ENCODE measurements around the gene NAA10.

Gene NAA10

DNA sequence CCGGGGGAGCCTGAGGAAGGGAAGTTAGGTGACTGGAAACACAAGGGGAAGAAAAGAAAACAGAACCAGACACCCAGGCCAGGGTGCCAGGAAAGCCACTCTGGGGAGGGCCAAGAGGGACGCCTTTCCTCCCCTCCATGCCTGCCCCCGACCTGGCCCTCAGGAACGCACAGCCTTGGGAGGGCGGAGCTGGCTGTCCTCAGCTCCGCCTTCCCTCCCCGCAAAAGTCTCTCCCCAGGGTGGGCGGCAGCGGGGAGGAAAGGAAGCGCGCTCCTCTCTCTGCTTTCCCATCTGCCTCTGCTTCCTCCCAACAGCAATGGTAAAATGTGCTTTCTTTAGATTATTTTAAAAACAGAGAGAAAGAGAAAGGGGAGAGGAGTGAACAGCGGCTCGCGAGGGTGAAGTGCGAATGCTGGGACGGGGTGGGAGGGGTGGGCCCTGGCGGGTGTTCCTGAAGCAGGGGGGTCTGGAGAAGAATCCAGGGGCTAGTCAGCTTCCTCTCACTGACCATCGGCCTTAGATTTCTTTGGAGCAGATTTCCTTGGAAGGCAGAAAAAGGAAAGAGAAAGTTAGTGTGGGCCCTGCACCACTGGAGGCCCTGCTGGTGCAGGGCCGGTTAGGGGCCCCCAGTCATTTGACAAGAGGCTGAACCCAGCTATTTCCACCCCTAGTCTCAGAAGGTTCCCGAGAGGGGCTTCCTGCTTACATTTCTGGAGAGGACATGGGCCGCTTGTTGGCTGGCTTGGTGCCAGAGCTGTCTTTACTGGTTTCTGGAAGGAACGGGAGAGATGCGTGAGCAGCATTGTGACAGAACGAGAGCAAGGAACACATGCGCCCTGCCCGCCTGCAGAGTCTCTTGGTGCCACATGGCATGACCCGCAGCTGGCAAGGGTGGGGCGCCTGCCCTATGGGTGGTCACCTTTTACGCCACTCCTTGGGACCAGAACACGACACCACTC is 14.3 kb upstream of the NAA10 start:
- DNase-seq (ENCODE audit: low spot score) = no peak

DNA sequence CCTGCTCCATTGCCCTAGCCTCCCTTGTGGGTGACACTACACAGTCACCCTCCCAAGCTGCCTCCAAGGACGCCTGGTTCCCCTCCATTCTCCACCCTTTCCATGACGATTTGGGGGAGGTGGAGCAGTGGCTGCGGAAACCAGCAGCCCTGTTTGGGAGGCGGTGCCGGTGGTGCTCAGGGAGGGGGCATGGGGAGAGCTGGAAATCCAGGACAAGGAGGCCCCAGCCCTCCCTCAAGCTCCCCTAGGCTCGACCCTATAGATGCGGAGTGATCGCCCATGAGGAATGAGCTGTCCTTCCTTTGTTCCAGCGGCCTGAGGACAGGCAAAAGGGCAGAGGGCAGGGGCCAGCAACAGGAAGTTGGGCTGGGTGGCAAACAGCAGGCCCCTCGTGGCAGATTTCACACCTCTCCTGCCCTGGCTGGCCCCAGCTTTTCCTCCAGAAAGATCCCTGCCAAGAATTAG is 13.2 kb upstream of the NAA10 start:
- DNase-seq (ENCODE audit: low spot score) = no peak

- DNase-seq (ENCODE audit: low spot score) = peak; percentile 86
Observed at GRCh38 chrX:153947009-153947769, 12.4 kb upstream of the NAA10 start.

DNA sequence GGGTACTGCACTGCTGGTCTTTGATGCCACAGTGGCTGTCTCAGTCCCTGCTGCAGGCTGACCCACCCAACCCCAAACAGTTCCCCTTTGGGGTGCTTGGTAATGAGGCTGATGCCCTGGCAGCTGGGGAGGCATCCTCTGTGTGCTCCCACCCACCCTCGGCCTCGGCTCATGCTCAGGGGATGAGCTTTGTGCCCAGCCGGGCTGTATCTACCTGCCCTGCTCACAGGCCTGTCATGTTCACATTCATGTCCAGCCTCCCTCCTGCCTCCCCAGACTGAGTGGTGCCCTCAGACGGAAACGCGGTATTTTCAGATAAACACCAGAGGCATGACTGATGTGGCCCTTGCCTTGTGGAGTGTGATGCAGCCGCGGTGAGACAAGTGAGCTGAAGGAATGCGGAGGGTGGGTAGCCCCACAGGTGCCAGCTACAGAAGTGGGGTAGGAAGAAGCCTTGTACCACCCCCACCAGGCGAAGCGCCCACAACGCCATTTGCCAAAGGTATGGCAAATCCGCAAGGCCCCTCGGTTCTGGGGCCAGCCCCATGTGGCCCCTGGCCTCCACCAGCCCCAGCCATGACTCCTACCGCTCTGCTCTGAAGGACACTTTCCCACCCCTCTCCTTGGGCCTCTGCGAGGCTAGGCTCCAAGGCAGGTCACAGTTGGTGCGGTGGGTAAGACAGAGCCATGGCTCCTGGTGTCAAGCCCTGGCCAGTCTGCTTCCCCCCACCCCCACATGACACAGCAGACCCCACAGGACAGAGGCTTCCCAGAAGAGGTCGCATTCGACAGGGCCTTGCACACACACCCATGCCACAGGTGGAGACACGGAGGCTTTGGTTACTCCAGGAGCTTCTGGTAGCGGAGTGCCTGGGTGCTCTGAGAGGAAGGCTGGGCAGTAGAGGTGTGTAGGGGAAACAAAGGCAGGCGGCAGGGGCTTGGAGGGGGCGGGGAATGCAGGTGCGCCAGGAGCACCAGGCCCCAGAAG is 11.4 kb upstream of the NAA10 start:
- no peak for DNase-seq (ENCODE audit: low spot score)

DNA sequence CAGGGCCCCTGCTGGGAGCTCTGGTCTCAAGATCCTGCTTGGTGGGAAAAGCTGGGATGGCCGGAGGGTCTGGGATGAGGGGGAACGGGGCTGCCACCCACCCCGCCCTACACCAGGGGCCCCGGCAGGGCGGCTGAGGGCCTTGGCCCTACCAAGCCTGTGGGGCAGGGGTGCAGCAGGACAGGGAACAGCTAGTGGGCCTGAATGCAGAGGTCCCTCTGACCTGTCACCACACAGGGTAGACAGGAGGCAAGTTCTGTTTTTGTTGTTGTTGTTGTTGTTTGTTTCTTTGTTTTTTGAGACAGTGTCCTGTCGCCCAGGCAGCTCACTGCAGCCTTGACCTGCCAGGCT is 9.9 kb upstream of the NAA10 start:
- DNase-seq (ENCODE audit: low spot score) = no peak

DNA sequence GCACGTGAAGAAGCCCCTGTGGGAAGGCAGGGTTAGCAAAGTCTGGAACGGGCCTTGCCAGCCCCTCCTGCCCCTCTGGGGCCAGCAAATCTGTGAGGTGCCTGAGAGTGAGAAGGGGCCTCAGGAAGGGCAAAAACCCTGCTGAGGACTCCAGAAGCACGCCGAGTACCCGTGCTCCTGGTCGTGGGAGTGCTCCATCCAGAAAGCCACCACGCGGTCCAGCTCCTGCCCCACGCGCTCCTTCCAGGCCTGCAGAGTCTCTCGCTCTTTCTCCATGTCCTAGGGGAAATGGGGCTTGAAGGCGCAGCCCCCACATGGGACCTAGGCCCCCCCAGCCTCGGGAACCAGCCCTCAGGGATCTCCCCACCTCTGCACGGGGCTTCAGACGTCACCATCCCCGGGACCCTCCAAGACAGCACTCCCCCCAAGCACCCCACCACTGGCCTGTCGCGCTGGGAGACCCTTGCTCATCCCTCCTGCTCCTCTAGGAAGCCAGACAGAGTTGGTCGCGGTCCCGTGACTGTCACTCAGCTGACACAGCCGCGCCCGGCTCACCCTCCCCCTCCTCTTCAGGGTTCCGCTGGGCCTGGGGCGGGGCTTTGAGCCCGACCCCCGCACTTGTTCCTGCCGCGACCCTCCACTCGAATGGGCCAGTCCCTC is 9.4 kb upstream of the NAA10 start, which contains the start of gene RENBP:
Gene RENBP (minus strand): TSS at position 504 of the 660 bp plus-strand sequence. CDS start 33 bp downstream, at position 471.
- DNase-seq (ENCODE audit: low spot score) = peak; percentile 27

DNA sequence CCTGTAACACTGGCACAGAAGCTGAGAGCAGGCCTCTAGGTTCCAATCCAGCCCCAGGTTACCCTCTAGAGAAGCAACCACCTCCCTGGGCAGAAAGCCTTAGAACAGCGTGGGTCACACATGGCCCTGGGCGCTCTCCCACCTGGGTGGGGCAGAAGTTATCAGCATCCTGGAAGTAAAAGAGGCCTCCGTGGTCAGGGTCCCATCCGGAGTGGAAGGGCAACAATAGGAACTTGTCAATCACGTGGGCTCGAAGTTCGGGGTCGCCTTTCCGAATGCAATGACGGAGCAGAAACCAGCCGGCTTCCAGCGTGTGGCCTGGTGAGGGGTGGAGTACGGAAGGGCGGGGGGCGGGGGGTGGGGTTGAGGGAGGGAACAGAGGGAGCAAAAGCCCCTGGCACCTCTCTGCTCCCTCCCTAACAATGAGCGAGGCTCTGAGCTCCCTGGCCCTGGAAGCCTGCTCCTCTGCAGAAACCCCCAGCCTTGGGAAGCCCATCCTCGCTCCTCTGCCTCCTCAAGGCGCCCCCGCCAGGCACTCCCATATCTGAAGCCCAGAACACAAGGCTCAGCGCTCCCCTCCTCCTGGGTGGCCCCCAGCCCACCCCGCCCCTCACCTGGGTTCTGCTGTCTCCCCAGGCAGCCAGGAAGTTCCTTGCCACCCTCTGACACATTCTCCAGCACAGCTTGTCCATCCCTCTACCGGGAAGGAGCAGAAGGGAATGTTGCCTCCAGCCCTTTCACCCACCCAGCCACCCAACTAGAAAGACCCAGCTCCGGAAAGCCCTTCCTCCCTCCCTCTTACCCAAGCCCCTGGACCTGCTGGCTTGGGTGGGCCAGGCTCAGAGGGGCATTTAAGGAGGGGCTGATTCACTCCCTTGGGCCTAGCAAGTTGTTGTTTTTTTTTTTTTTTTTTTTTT is 6.8 kb upstream of the NAA10 start:
- DNase-seq (ENCODE audit: low spot score) = no peak

GRCh38 chrX:153939573-153939972 is 4.7 kb upstream of the NAA10 start:
- DNase-seq (ENCODE audit: low spot score) = no peak

GRCh38 chrX:153938226-153938786 is 3.5 kb upstream of the NAA10 start:
- no peak for DNase-seq (ENCODE audit: low spot score)

DNA sequence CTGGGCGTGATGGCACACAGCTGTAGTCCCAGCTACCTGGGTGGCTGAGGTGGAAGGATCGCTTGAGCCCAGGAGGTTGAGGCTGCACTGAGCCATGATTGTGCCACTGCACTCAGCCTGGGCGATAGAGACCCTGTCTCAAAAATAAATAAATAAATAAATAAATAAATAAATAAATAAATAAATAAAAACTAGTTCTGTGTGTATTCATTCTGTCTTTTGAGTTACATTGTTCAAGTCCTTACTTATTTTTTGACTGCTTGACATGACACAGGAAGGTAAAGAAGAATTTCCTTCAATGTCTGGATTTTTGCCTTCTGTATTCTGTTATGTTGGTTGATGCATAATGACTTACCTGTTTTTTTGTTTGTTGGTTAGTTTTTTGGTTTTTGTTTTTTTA is 2.2 kb upstream of the NAA10 start:
- no peak for DNase-seq (ENCODE audit: low spot score)

GRCh38 chrX:153935326-153935851 is 552 bp upstream of the NAA10 start:
- no peak for DNase-seq (ENCODE audit: low spot score)

DNA sequence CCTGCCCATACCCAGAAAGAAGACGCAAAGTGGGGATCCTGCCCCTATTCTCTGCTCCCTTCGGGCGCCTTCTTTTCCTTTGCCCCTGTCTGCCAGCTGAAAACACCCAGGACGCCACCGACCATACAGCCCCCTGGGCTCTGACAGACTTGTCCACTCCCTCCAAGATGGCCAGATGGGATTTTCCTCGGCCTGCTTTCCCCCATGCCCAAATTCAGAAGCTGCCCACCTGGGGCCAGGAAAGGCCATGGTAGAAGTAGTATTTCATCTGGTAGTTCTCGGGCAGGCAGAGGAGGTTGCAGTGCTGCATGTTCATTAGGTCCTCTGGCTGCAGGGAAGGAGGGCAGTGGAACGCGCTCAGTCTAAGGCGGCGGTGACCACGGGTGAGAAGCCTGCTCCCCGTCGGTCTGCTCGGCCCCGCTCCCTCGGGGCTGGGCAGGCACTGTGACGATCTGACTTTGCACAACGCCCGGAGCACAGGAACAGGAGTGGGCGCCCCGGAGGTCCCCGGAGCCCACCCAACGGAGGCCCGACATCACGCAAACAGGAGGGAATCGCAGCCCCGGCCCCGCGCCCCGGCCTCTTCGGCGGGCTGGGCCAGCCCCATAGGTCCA is 582 bp downstream of the NAA10 start:
- DNase-seq (ENCODE audit: low spot score) = no peak

GRCh38 chrX:153933748-153934147 is 1.1 kb downstream of the NAA10 start:
- DNase-seq (ENCODE audit: low spot score) = no peak

DNA sequence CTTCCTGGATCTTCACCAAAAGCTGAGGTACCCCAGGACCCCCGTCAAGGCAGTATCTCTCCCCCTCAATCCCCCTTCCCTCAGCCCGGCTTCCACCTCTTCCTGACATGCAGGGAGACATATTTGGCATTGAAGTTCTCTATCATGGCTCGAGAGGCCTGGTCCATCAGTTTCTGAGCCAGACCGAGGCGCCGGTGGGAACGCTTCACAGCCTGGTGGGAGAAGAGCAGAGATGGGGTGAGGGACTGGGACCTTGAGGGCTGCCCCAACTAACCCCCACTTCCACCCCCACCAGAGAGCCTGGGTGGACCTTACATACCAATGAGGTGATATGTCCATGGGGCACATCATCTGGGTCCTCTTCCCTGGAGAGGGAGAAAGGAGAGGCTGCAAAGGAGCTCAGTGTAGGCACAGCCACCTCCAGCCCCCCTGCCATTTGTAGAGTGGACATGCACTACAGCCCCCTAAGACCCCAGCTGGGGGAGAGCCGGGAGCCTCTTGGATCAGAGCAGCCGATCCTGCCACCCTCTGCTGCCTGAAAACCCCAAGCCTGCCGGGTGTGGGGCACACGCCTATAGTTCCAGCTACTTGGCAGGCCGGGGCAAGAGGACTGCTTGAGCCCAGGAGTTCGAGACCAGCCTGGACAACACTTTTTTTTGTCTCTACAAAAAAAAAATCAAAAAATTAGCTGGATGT is 2.5 kb downstream of the NAA10 start:
- DNase-seq (ENCODE audit: low spot score) = no peak

GRCh38 chrX:153931748-153932147 is 3.1 kb downstream of the NAA10 start:
- DNase-seq (ENCODE audit: low spot score) = no peak

- no peak for DNase-seq (ENCODE audit: low spot score)
Observed at GRCh38 chrX:153931151-153931550, 3.7 kb downstream of the NAA10 start.

DNA sequence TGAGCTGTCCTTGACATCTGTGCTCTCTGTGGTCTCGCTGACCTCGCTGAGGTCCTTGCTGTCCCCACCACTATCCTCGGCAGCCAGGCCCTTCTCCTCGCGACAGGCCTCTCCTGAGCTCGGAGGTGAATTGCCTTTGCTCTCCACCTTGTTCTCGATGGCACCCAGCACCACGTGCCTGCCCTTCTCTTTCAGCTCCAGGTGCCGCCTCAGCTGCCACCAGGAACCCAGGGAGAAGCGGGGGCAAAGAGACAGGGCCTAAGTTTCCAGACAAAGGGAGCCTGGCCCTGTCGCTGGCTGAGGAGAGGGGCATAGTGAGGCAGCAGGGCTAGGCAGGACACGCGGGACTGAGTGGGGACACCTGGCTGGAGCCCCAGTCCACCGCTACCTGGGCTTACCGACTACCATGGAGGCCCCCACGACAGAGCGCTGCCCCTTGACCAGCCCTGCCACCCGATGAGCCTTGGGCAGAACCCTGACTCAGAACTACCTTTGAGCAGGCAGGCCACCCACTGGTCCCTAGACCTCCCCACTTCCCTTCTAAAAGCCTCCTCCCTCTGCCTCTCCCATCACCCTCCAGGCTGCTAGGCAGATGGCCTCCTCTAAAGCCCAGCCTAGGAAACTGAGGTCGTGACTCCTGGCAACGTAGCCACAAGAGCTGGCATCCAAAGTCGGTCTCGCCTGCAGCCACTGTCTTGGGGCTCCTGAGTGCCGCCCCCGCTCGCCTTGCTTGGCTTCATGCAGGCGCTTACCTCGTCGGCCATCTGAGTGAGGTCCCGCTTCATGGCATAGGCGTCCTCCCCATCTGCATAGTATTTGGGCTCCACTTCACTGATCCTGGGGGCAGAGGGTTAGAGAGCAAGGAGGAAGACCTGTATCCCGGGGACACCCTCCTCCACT is 4.6 kb downstream of the NAA10 start:
- DNase-seq (ENCODE audit: low spot score) = no peak

Measured in NAMALWA (cell line).